Esophagus muscularis mucosa (tissue), 4 donors: Measurements from ENCODE around the gene TMCO6. TPM values are rescaled to one million over a fixed set of nuclear protein-coding genes. Genes with fewer than 3 reads are reported as not detected.

Experiments
- DNase-seq: peaks from one replicate; pipeline ENCODE4 v3.0.0-alpha.2; 2017; ENCODE audit errors: extremely low spot score
- H3K27ac ChIP-seq, 4 donors: fragments of 200-600 bp; sonication (generic); replicated peaks in 1 of 4; 1 replicate in 3 of 4; 2 replicates in 1 of 4; pipeline ENCODE4 v1.5.1; 2016 to 2019; ENCODE audit warnings: mild to moderate bottlenecking in 1 of 4
- H3K27me3 ChIP-seq, 4 donors: fragments of 200-600 bp; sonication (generic); one replicate each; pipeline versions ENCODE4 v1.5.1 to v1.6.0; 2016 to 2019
- H3K36me3 ChIP-seq, 4 donors: fragments of 200-600 bp; sonication (generic); one replicate each; pipeline ENCODE4 v1.5.1; 2016 to 2019
- H3K4me1 ChIP-seq, 4 donors: fragments of 200-600 bp; sonication (generic); one replicate each; pipeline ENCODE4 v1.5.1; 2016 to 2019
- H3K4me3 ChIP-seq, 4 donors: fragments of 200-600 bp; sonication (generic); 1 replicate in 2 of 4; 2 replicates in 2 of 4; pipeline ENCODE4 v1.5.1; 2016 to 2019; ENCODE audit warnings: mild to moderate bottlenecking in 4 of 4, moderate library complexity in 1 of 4
- H3K9me3 ChIP-seq, 4 donors: fragments of 200-600 bp; sonication (generic); 1 replicate in 3 of 4; 2 replicates in 1 of 4; pipeline ENCODE4 v1.5.1; 2016 to 2019
- EP300 ChIP-seq: sonication (generic); formaldehyde crosslinking; IDR thresholded peaks from one replicate; pipeline ENCODE4 v1.6.1; 2017; ENCODE audit warnings: antibody characterized with exemption
- POLR2A ChIP-seq: fragments of 450-650 bp; IDR thresholded peaks from one replicate; pipeline ENCODE4 v1.6.1; 2017; ENCODE audit warnings: antibody characterized with exemption, moderate library complexity, mild to moderate bottlenecking, low read depth
- POLR2AphosphoS5 ChIP-seq, 2 donors: sonication (generic); formaldehyde crosslinking; IDR thresholded peaks; one replicate each; pipeline ENCODE4 v1.6.1; 2017; ENCODE audit warnings: antibody characterized with exemption in 2 of 2
- WGBS: methylation state at CpG from one replicate; pipeline ENCODE4 v1.1.5; 2018; 5-methylcytosine and 5-hydroxymethylcytosine counted together
- intact Hi-C: fragments of 100-400 bp; cut with DNase I; formaldehyde crosslinking; loops from one replicate; pipeline ENCODE4 v1.15.1; 2023
- total RNA-seq, 4 donors: library from RNA; depleted of rRNA; stranded (reverse); fragments of >200 nt; gene quantifications; one replicate each; pipeline versions ENCODE4 v1.1.0 to v1.2.1, GENCODE V29; 2016
- TF ChIP-seq, protein P1 (sequence below), 3 experiments: fragments of 200-600 bp in 2 of 3; fragments of 450-650 bp in 1 of 3; sonication (generic) in 2 of 3; IDR thresholded peaks; one replicate each; pipeline ENCODE4 v1.5.1; 2017 to 2019; ENCODE audit warnings: antibody characterized with exemption in 3 of 3, mild to moderate bottlenecking in 2 of 3, moderate library complexity in 1 of 3

The TMCO6 gene
- total RNA-seq, 4 donors from 2014 or later: 14.0 to 41.4 (median 22.2) TPM

DNA sequence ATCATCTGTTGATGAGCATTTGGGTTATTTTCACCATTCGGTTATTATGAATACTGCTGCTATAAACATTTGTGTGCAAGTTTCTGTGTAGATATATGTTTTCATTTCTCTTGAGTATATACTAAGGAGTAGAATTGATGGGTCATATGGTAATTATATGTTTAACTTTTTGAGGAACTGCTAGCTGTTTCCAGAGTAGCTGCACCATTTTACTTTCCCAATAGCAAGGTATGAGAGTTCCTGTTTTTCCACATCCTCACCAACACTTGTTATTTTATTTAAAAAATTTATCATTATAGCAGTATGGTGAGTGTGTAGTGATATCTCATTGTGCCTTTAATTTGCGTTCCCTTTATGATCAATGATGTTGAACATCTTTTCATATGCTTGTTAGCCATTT is 35.5 kb upstream of the TMCO6 start:
- H3K27ac ChIP-seq: no peak overlapping the region
- H3K9me3 ChIP-seq: no peaks in the 10 kb centered on the region
- intact Hi-C loops: no loop called here
- H3K4me1 ChIP-seq: peaks cover 0 to under 1% (median 0%) of the 10 kb centered on the region in 4 donors
- H3K4me3 ChIP-seq: no peak overlapping the region
- DNase-seq: no peak
- WGBS: 93% methylated on average over 2 of the region's 2 CpGs
- no peaks in the 10 kb centered on the region for H3K36me3 ChIP-seq
- TF ChIP-seq, protein P1, sequence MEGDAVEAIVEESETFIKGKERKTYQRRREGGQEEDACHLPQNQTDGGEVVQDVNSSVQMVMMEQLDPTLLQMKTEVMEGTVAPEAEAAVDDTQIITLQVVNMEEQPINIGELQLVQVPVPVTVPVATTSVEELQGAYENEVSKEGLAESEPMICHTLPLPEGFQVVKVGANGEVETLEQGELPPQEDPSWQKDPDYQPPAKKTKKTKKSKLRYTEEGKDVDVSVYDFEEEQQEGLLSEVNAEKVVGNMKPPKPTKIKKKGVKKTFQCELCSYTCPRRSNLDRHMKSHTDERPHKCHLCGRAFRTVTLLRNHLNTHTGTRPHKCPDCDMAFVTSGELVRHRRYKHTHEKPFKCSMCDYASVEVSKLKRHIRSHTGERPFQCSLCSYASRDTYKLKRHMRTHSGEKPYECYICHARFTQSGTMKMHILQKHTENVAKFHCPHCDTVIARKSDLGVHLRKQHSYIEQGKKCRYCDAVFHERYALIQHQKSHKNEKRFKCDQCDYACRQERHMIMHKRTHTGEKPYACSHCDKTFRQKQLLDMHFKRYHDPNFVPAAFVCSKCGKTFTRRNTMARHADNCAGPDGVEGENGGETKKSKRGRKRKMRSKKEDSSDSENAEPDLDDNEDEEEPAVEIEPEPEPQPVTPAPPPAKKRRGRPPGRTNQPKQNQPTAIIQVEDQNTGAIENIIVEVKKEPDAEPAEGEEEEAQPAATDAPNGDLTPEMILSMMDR (IDR thresholded peaks at IDR 0.05): no peak
- TF ChIP-seq POLR2A (no peak), POLR2AphosphoS5 (IDR thresholded peaks at IDR 0.05) (no peak), EP300 (no peak)
- H3K27me3 ChIP-seq: no peaks in the 10 kb centered on the region

DNA sequence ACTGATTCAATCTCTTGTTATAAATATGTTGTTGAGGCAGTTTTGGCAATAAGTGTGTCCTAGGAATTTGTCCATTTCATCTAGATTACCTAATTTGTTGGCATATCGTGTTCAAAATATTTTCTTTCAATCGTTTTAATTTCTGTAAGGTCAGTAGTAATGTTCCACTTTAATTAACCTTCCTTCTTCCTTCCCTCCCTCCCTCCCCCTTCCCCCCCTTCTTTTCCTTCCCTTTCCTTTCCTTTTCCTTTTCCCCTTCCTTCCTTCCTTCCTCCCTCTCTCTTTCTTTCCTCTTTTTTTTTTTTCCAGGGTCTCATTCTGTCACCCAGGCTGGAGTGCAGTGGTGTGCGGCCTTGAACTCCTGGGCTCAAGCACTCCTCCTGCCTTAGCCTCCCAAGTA is 33.4 kb upstream of the TMCO6 start:
- Histone ChIP-seq H3K4me1 (peaks cover 0 to 4% (median 0%) of the 10 kb centered on the region in 4 donors), H3K27me3 (no peaks in the 10 kb centered on the region), H3K9me3 (no peaks in the 10 kb centered on the region), H3K4me3 (no peak overlapping the region), H3K27ac (no peak overlapping the region), H3K36me3 (no peaks in the 10 kb centered on the region)
- DNase-seq: no peak
- intact Hi-C loops: no loop called here
- TF ChIP-seq, protein P1 (IDR thresholded peaks at IDR 0.05): no peak
- TF ChIP-seq POLR2AphosphoS5 (IDR thresholded peaks at IDR 0.05) (no peak), EP300 (no peak), POLR2A (no peak)
- WGBS: 77% methylated on average over 3 of the region's 3 CpGs

DNA sequence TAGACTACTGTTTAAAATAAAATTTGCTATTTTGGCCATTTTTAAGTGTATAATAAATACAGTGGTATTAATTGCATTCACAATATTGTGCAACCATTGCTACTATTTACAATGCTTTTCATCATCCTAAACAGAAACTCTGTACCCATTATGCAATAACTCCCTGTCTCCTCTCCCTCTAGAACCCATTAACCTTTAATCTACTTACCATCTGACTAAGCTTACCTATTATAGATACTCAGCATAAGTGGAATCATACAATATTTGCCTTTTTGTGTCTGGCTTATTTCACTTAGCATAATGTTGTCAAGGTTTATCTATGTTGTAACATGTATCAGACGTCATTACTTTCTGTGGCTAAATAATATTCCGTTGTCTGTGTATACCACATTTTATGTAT is 32.2 kb upstream of the TMCO6 start:
- Histone ChIP-seq H3K4me1 (peaks cover 0 to 4% (median 1%) of the 10 kb centered on the region in 4 donors), H3K4me3 (no peak overlapping the region), H3K27me3 (no peaks in the 10 kb centered on the region), H3K27ac (no peak overlapping the region), H3K36me3 (no peaks in the 10 kb centered on the region), H3K9me3 (no peaks in the 10 kb centered on the region)
- no peak for DNase-seq
- intact Hi-C loops: no loop called here
- WGBS: 83% methylated on average over 2 of the region's 2 CpGs
- TF ChIP-seq POLR2A (no peak), POLR2AphosphoS5 (IDR thresholded peaks at IDR 0.05) (no peak), EP300 (no peak)
- TF ChIP-seq, protein P1 (IDR thresholded peaks at IDR 0.05): no peak

DNA sequence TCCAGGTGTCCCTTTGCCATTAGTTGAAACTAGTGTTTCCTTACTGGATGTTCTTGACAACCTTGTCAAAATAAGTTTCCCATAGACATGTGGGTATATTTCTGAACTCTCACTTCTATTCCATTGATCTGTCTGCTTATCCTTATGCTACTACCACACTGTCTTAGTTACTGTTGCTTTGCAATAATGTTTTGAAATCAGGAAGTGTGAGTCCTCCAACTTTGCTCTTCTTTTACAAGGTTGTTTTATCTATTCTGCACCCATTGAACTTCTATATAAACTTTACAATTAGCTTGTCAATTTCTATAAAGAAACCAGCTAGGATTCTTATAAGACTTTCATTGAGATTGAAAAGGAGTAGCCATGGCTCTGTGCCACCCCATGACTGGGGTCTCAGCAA is 30.5 kb upstream of the TMCO6 start:
- no peak overlapping the region for H3K4me3 ChIP-seq
- no peaks in the 10 kb centered on the region for H3K27me3 ChIP-seq
- peaks cover 0 to 4% (median 1%) of the 10 kb centered on the region in 4 donors for H3K4me1 ChIP-seq
- H3K36me3 ChIP-seq: no peaks in the 10 kb centered on the region
- no peak for DNase-seq
- no peaks in the 10 kb centered on the region for H3K9me3 ChIP-seq
- H3K27ac ChIP-seq: peak overlapping the region in 2 of 4 donors; percentile 23 to 49
- no peak for TF ChIP-seq EP300
- TF ChIP-seq, protein P1 (IDR thresholded peaks at IDR 0.05): no peak
- TF ChIP-seq POLR2AphosphoS5 (IDR thresholded peaks at IDR 0.05): no peak
- TF ChIP-seq POLR2A: no peak
- intact Hi-C loops: no loop called here

DNA sequence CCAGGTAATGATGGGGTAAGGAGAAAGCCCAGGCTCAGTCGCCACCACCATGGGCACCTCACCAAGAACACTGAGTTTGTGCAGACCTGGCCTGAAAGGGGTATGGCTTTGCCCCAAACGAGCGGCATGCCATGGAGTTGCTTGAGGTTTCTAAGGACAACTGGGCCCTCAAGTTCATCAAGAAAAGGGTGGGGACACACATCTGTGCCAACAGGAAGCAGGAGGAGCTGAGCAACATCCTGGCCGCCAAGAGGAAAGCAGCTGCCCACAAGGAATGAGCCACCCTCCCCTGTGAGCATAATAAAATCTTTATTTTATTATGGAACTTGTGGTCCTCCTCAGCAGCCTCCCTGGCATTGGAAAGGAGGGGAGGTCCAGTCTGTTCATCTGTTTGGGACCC is 30.1 kb upstream of the TMCO6 start:
- peak in 1 of 2 donors; percentile 39 for TF ChIP-seq POLR2AphosphoS5 (IDR thresholded peaks at IDR 0.05)
- TF ChIP-seq EP300: no peak
- no peak for TF ChIP-seq POLR2A
- TF ChIP-seq, protein P1 (IDR thresholded peaks at IDR 0.05): no peak
- H3K27ac ChIP-seq: peak overlapping the region in 3 of 4 donors; percentile 23 to 49 (median 34)
- intact Hi-C loops: no loop called here
- no peaks in the 10 kb centered on the region for H3K9me3 ChIP-seq
- no peak overlapping the region for H3K4me3 ChIP-seq
- no peaks in the 10 kb centered on the region for H3K27me3 ChIP-seq
- H3K4me1 ChIP-seq: peaks cover 0 to 4% (median 1%) of the 10 kb centered on the region in 4 donors
- 42% methylated on average over 4 of the region's 4 CpGs for WGBS
- no peaks in the 10 kb centered on the region for H3K36me3 ChIP-seq
- no peak for DNase-seq
